Stomach (tissue), 4 donors: ENCODE results near the gene ITPR1.

ENCODE experiments used
- EP300 ChIP-seq: sonication (generic); formaldehyde crosslinking; IDR thresholded peaks from one replicate; pipeline ENCODE4 v1.6.1; 2017; ENCODE audit warnings: antibody characterized with exemption
- POLR2A ChIP-seq, 4 donors: fragments of 450-650 bp; IDR thresholded peaks; one replicate each; pipeline ENCODE4 v1.6.1; 2016; ENCODE audit warnings: antibody characterized with exemption in 4 of 4, control low read depth in 2 of 4, mild to moderate bottlenecking in 1 of 4, moderate library complexity in 1 of 4
- POLR2AphosphoS5 ChIP-seq, 3 donors: sonication (generic); formaldehyde crosslinking; IDR thresholded peaks; one replicate each; pipeline ENCODE4 v1.6.1; 2016; ENCODE audit warnings: antibody characterized with exemption in 3 of 3
- TF ChIP-seq, protein P1 (sequence below), 7 experiments: fragments of 450-650 bp in 4 of 7; fragments of 200-600 bp in 3 of 7; sonication (generic) in 3 of 7; IDR thresholded peaks; one replicate each; pipeline ENCODE4 v1.5.1; 2016 to 2019; ENCODE audit warnings: antibody characterized with exemption in 7 of 7, control low read depth in 2 of 7, mild to moderate bottlenecking in 1 of 7

- TF ChIP-seq, protein P1, sequence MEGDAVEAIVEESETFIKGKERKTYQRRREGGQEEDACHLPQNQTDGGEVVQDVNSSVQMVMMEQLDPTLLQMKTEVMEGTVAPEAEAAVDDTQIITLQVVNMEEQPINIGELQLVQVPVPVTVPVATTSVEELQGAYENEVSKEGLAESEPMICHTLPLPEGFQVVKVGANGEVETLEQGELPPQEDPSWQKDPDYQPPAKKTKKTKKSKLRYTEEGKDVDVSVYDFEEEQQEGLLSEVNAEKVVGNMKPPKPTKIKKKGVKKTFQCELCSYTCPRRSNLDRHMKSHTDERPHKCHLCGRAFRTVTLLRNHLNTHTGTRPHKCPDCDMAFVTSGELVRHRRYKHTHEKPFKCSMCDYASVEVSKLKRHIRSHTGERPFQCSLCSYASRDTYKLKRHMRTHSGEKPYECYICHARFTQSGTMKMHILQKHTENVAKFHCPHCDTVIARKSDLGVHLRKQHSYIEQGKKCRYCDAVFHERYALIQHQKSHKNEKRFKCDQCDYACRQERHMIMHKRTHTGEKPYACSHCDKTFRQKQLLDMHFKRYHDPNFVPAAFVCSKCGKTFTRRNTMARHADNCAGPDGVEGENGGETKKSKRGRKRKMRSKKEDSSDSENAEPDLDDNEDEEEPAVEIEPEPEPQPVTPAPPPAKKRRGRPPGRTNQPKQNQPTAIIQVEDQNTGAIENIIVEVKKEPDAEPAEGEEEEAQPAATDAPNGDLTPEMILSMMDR (IDR thresholded peaks at IDR 0.05): no peak
- TF ChIP-seq EP300 (no peak), POLR2A (IDR thresholded peaks at IDR 0.05) (no peak), POLR2AphosphoS5 (IDR thresholded peaks at IDR 0.05) (no peak)
These were observed 340.3 kb downstream of the ITPR1 start for GRCh38 chr3:4833471-4833870.
